ENCODE results near the gene FAM89B. TPM values are rescaled to one million over a fixed set of nuclear protein-coding genes. Genes with fewer than 3 reads are reported as not detected.

FAM89B gene
- total and polyA plus RNA-seq, 2 of the 8 experiments (the other 6 are each of a cell fraction or from before 2014, with no cell fraction given) = 15.8 to 32.4 TPM

DNA sequence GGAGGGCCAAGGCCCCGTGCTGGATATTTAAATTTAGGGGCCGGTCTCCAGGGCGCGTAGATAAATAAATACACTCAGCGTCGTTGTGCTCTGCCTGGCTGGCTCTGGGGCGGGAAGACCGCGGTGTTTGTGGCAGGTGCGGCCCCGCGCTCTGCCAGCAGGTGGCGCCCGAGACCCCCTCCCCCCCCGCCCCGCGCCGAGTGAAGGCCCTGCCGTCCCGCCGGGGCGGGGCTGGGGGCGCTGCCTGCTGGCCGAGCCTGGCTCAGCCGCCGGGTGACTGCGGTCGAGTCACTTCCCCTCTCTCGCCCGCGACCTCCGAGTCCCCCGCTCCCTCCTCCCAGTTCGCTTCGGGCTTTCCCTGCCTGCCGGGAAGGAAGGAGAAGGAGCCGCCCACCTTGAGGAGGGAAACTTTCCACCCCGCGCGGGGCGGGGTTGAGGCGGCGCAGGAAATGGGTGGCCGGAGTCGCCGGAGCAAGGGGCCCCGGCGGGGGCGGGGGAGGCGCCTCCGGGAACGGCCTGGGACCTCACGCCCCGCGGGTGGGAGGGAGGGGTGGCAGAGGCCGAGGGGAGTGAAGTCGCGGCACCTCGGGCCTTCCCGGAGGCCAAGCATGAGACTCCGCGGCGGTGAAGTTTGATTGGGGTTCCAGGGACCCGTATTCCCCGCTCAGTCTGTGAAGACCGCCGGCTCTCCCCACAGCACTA is 1.9 kb downstream of the FAM89B start (continued):
- no peak for TF ChIP-seq NANOG (IDR thresholded peaks at IDR 0.05; ENCODE audit: insufficient read depth, low read depth, low read length, poor library complexity, severe bottlenecking)
- peak; percentile 60 for TF ChIP-seq KDM4A (IDR thresholded peaks at IDR 0.05; ENCODE audit: low read depth, low read length, severe bottlenecking)
- no peak for TF ChIP-seq TEAD4 (IDR thresholded peaks at IDR 0.05; ENCODE audit: low read depth, low read length)
- TF ChIP-seq TAF7 (optimal IDR thresholded peaks at IDR 0.05; ENCODE audit: borderline replicate concordance, low read depth, low read length) = peak; percentile 42
- no peak for TF ChIP-seq RXRA (IDR thresholded peaks at IDR 0.05; ENCODE audit: insufficient read depth, low read depth, low read length)
- TF ChIP-seq HDAC2 (IDR thresholded peaks at IDR 0.05; ENCODE audit: borderline replicate concordance in 1 of 2, low read depth in 2 of 2, low read length in 2 of 2) = no peak
- TF ChIP-seq, protein P1, sequence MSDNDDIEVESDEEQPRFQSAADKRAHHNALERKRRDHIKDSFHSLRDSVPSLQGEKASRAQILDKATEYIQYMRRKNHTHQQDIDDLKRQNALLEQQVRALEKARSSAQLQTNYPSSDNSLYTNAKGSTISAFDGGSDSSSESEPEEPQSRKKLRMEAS (IDR thresholded peaks at IDR 0.05) = peak; percentile 42; the same call in 1 of the 2 replicates
- TF ChIP-seq GTF2F1 (IDR thresholded peaks at IDR 0.05; ENCODE audit: borderline replicate concordance, low read depth, low read length) = no peak
- TF ChIP-seq MAFK (IDR thresholded peaks at IDR 0.05; ENCODE audit: low read depth, low read length) = no peak
- peak; percentile 17 to 49; a peak in 3 of 4 replicates for TF ChIP-seq RAD21 (IDR thresholded peaks at IDR 0.05 in 1 of 2, conservative IDR thresholded peaks at IDR 0.05 in 1 of 2; ENCODE audit: low read depth in 2 of 2, low read length in 2 of 2)
- no peak for TF ChIP-seq CTBP2 (IDR thresholded peaks at IDR 0.05; ENCODE audit: borderline replicate concordance, insufficient read depth, insufficient read length, low read length)
- TF ChIP-seq RNF2 (IDR thresholded peaks at IDR 0.05; ENCODE audit: borderline replicate concordance, low read depth, low read length, missing control alignments, poor library complexity, severe bottlenecking) = no peak
- TF ChIP-seq CREB1 (IDR thresholded peaks at IDR 0.05) = no peak
- TF ChIP-seq ZNF274 (IDR thresholded peaks at IDR 0.05; ENCODE audit: borderline replicate concordance, extremely low read depth, low read length) = no peak
- TF ChIP-seq SIN3A (conservative IDR thresholded peaks at IDR 0.05 in 1 of 2, IDR thresholded peaks at IDR 0.05 in 1 of 2; ENCODE audit: low read depth in 1 of 2, low read length in 2 of 2) = 0 out of 4 replicates have a peak, but pooled peaks of 1 of the 2 experiments have one; percentile 25
- no peak for TF ChIP-seq SP1 (IDR thresholded peaks at IDR 0.05; ENCODE audit: low read depth, low read length)

Measured in H1 (cell line).